ENCODE measurements around the gene FGF1. TPM values are rescaled to one million over a fixed set of nuclear protein-coding genes. Genes with fewer than 3 reads are reported as not detected.

The FGF1 gene
- total RNA-seq, 1 donor from 2014 or later, result 23.5 TPM

DNA sequence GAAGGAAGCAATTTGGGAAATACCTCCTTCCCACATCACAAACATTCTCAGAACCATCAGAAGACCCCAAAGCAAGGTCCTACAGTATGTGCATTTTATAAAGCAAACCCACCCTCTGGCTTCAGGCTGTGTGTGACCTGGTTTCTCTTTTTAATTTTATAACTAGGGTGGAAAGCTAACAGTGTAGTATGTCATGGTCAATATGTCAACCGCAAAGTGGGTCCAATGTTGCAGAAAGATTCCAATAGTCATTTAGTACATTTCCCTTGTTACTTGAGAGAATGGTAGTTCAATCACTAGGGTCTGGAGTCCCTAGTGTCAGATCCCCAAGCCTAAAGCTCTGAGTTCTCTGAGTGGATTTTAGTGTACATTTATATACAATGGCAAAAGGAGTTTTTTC is 96.2 kb downstream of the FGF1 start:
- H3K27ac ChIP-seq, result no peak overlapping the region
- TF ChIP-seq, protein P1, sequence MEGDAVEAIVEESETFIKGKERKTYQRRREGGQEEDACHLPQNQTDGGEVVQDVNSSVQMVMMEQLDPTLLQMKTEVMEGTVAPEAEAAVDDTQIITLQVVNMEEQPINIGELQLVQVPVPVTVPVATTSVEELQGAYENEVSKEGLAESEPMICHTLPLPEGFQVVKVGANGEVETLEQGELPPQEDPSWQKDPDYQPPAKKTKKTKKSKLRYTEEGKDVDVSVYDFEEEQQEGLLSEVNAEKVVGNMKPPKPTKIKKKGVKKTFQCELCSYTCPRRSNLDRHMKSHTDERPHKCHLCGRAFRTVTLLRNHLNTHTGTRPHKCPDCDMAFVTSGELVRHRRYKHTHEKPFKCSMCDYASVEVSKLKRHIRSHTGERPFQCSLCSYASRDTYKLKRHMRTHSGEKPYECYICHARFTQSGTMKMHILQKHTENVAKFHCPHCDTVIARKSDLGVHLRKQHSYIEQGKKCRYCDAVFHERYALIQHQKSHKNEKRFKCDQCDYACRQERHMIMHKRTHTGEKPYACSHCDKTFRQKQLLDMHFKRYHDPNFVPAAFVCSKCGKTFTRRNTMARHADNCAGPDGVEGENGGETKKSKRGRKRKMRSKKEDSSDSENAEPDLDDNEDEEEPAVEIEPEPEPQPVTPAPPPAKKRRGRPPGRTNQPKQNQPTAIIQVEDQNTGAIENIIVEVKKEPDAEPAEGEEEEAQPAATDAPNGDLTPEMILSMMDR (IDR thresholded peaks at IDR 0.05), result no peak
- intact Hi-C loops (cut with DNase I), result no loop called here
- DNase-seq (ENCODE audit: low spot score in 2 of 2), result no peak
- no peaks in the 10 kb centered on the region for H3K27me3 ChIP-seq
- H3K36me3 ChIP-seq, result peaks cover 0 to under 1% of the 10 kb centered on the region in 2 donors
- H3K4me1 ChIP-seq, result no peaks in the 10 kb centered on the region
- H3K9me3 ChIP-seq, result no peaks in the 10 kb centered on the region
- no peak overlapping the region for H3K4me3 ChIP-seq

- no peaks in the 10 kb centered on the region for H3K36me3 ChIP-seq
- H3K27me3 ChIP-seq, result no peaks in the 10 kb centered on the region
- H3K4me1 ChIP-seq, result peaks cover 2 to 4% of the 10 kb centered on the region in 2 donors
- H3K27ac ChIP-seq, result no peak overlapping the region
- intact Hi-C loops (cut with DNase I), result no loop called here
- H3K9me3 ChIP-seq, result no peaks in the 10 kb centered on the region
- H3K4me3 ChIP-seq, result no peak overlapping the region
- TF ChIP-seq, protein P1 (IDR thresholded peaks at IDR 0.05), result peak; percentile 14 to 59 (median 40)
- DNase-seq (ENCODE audit: low spot score in 2 of 2), result no peak
These were observed 98.4 kb downstream of the FGF1 start for GRCh38 chr5:142587354-142587965.

DNA sequence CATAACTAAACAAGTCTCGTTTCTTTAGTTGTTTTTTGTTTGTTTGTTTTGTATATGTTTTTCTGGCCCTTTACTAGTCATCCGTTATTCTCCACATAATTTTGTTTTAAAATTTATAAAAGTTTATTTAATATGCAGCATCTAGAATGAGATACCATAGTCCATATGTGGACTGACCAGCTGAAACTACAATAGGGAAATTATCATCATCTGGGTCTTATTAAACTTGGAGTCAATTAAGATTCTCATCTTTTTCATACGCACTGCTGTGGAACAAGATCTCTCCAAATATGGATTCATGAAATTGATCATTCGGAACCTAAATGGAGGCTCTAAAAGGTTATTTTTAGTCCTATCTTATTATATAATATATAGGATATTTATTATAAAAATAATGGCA is 99.3 kb downstream of the FGF1 start:
- H3K27ac ChIP-seq, result no peak overlapping the region
- no peak for DNase-seq (ENCODE audit: low spot score in 2 of 2)
- H3K4me3 ChIP-seq, result no peak overlapping the region
- H3K4me1 ChIP-seq, result peaks cover 2 to 4% of the 10 kb centered on the region in 2 donors
- no peaks in the 10 kb centered on the region for H3K36me3 ChIP-seq
- no peaks in the 10 kb centered on the region for H3K9me3 ChIP-seq
- H3K27me3 ChIP-seq, result no peaks in the 10 kb centered on the region
- intact Hi-C loops (cut with DNase I), result no loop called here
- TF ChIP-seq, protein P1 (IDR thresholded peaks at IDR 0.05), result no peak

DNA sequence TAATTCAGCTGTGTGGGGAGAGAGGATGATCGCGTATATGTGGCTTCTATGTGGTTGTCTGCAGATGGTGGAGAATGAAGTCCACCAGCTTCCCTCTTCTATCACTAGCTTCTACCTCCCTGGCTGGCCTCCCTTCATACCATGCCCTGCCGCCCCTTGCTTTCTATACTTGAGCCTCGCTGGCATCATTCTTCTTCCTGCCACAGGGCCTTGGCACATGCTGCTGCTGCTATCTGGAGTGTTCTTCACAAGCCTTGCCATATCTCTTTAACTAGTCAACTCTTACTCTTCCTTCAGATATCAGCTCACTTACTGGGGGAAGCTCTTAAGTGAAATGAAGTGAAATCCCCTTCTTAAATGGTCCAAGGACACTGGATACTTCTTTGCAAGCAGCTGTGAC is 100.4 kb downstream of the FGF1 start:
- Histone ChIP-seq H3K36me3 (no peaks in the 10 kb centered on the region), H3K4me1 (peaks cover 2 to 4% of the 10 kb centered on the region in 2 donors), H3K9me3 (no peaks in the 10 kb centered on the region), H3K27me3 (no peaks in the 10 kb centered on the region), H3K4me3 (no peak overlapping the region), H3K27ac (peak overlapping the region; percentile 61 to 63)
- intact Hi-C loops (cut with DNase I), result no loop called here
- TF ChIP-seq, protein P1 (IDR thresholded peaks at IDR 0.05), result no peak
- no peak for DNase-seq (ENCODE audit: low spot score in 2 of 2)

DNA sequence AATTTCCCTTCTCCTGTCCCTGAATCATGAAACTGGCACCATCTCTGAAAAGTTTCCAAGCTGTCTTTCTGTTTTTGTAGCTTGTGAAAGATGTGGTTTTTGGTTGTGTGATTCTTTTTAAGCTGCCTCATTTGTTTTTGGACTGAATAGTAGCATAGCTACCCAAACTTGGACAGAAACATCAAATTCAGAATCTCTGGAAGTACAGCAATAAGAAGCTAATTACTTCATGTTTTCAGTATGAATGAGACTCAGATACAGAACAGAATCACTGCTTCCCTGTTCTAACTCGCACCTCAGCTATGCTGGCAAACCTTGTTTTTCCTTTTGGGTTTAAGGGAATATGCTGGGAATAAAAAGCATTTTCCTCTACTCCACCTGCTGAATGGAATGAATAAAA is 101.0 kb downstream of the FGF1 start:
- no peak for DNase-seq (ENCODE audit: low spot score in 2 of 2)
- H3K36me3 ChIP-seq, result no peaks in the 10 kb centered on the region
- TF ChIP-seq, protein P1 (IDR thresholded peaks at IDR 0.05), result no peak
- H3K9me3 ChIP-seq, result no peaks in the 10 kb centered on the region
- intact Hi-C loops (cut with DNase I), result no loop called here
- H3K27ac ChIP-seq, result peak overlapping the region; percentile 61 to 63
- H3K4me3 ChIP-seq, result no peak overlapping the region
- no peaks in the 10 kb centered on the region for H3K27me3 ChIP-seq
- peaks cover 2 to 4% of the 10 kb centered on the region in 2 donors for H3K4me1 ChIP-seq

Measured in ascending aorta (tissue), 2 donors.